GM21737 (cell line): ENCODE measurements around the gene BBX.
"Not testable (repeated sequence)": the region's sequence is repeated elsewhere in the genome, so short reads cannot be mapped to it uniquely, and the experiment has no call there.

Source experiments
- ATAC-seq: cut with Tn5 transposase; IDR thresholded peaks from one replicate; pipeline ENCODE4 v1.9.1; 2021; ENCODE audit warnings: mild to moderate bottlenecking, moderate library complexity; ENCODE audit not compliant: unreplicated experiment

Gene BBX

DNA sequence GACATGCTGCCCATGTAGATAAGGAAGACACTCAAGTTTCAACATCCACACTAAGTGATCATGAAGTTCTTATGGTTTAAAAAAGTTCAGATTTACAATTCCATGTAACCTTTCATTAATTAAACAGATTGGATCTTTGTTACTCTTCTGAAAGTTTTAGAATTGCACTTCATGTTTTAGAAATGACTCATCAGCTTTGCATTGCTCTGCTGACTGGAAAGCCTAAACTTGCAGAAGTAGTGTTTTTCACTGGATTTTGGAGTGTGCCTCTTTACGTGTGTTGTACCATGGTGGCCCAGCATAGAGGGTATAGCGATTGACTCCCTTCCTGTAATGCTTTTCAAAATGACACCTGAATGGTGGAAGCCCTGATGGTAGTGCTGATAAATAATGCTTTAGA is 157.9 kb downstream of the BBX start:
- ATAC-seq, result no peak

- ATAC-seq, result no peak
Observed at GRCh38 chr3:107681396-107681795, 158.6 kb downstream of the BBX start.

DNA sequence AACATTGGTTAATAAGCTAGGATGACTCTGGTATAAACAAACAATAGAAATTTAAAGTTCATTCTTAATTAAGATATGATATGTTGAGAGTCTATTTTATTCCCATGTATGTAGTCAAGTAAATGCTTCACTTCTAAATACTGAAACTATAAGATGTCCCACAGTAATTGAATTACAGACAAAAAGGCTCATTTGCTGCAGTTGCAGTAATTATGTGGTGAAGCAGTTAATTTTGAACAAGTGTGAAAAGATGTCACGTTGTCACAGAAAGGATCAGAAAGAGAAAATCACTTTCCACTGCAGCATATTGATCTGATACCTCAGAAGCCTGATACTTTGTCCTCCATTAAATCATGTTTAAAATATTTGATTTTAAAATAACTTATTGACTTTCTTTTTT is 159.8 kb downstream of the BBX start:
- ATAC-seq, result no peak

DNA sequence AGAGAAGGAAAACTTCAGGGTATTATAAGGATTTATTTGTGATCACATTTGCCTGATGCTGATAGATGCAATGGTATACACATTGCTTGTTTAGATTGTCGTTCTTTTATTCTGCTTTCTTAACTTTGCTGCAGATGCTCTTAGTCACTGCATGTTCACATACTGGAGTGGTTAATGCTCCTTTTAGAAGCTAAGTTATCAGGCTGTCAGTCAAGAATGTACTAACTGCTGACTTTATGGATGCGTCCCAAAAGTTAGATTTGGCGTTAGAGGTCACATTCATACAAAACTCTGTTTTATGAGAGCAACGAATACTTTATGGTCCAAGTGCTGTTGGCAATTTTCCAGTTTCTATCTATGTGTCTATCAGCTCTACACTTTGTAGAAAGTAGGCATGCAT is 160.7 kb downstream of the BBX start:
- no peak for ATAC-seq

DNA sequence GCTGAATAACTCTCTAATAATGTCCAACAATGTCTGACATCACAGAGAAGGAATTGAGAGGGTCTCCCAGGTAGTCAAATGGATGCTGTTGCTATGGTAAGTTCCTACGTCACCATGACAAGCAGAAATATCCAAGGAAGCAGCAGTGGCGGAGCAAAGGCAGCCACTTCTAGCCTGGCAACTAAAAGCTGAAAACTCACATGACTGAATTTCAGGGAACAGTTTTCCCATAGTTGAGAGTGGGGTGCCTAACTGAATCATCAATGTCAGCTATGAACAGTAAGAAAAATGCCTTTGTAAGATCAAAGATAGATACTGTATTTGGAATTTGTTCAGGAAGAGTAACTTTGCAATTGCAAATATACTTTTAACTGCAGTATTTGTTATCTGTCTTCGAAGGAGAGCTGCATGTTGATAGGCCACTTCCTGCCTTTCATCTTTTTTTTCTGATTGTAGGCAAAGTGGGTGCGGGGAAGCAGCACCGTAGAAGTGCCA is 161.7 kb downstream of the BBX start:
- no peak for ATAC-seq

GRCh38 chr3:107685383-107685782 is 162.6 kb downstream of the BBX start:
- ATAC-seq, result no peak

GRCh38 chr3:107687056-107687581 is 164.4 kb downstream of the BBX start:
- ATAC-seq, result no peak

DNA sequence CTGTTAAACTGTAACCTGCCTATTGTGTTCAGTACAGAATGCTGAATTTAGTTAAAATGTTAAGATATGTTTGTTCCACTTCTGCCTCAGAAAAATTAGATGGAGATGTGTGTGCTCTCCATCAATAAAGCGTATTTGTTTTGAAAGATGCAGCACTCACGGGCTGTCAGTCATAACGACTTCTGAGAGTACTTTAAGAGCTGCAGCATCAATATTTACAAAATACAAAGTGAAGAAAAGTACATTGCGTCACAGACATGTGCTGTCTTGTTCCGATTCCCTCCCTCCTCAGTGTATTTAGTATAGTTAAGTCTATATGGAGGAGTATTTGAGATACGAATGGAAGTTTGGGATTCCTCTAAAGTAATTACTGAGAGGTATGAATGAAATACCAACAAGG is 166.6 kb downstream of the BBX start:
- ATAC-seq, result no peak

DNA sequence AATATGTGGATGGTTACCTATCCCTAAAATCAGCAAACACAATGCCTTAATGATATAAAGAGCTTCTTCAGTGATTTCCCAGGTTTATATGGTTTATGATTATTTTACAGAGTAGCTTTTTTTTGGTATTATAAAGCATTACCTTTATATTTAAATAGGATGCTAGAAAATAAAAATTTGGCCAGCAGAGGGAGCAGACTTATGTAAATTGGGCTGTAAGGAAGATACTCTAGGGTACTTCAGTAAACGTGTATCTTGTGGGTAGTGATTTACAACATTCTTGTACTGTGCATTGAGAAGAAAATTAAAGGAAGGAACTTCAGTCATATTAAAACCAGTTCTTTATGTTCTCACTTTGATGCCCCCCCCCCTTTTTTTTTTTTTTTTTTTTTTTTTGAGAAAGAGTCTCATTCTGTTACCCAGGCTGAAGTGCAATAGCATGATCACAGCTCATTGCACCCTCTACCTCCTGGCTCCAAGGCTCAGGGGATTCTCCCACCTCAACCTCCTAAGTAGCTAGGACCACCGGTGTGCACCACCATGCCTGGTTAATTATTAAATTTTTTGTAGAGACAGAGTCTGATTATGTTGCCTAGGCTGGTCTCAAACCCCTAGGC is 167.9 kb downstream of the BBX start:
- ATAC-seq, result no peak

DNA sequence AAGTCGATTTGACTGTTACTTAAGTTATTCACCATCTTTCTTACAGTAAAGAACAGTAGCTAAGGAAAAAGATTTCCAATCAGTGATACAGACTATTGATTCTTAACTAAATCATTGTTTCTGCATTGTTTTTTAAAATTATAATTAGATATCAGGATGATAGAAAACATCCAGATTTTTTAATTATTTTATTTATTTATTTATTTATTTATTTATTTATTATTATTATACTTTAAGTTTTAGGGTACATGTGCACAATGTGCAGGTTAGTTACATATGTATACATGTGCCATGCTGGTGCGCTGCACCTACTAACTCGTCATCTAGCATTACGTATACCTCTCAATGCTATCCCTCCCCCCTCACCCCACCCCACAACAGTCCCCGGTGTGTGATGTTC is 169.2 kb downstream of the BBX start:
- ATAC-seq, result not testable (repeated sequence)

DNA sequence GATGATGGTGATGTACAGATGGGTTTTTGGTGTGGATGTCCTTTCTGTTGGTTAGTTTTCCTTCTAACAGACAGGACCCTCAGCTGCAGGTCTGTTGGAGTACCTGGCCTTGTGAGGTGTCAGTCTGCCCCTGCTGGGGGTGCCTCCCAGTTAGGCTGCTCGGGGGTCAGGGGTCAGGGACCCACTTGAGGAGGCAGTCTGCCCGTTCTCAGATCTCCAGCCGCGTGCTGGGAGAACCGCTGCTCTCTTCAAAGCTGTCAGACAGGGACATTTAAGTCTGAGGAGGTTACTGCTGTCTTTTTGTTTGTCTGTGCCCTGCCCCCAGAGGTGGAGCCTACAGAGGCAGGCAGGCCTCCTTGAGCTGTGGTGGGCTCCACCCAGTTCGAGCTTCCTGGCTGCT is 174.6 kb downstream of the BBX start:
- ATAC-seq, result not testable (repeated sequence)

- ATAC-seq, result not testable (repeated sequence)
Observed at GRCh38 chr3:107697855-107698254, 175.1 kb downstream of the BBX start.

GRCh38 chr3:107699682-107700081 is 176.9 kb downstream of the BBX start:
- no peak for ATAC-seq

DNA sequence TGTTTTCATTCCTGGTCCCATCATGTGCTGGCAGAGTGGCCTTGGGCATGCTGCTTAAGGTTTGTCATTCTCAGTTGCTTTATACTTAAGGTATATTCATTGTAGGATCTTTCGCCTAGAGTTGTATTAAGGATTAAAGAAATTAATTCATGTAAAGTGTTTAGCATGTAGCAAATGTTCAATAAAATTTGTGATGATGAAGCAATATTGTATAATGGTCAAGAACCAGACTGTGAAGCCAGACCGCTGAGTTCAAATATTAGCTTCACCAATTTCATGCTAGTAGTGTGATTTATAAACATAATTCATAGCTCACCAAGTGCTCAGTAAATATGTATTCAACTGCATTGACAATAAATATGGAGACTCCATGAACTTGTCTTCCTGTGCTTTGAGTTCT is 178.5 kb downstream of the BBX start:
- no peak for ATAC-seq

DNA sequence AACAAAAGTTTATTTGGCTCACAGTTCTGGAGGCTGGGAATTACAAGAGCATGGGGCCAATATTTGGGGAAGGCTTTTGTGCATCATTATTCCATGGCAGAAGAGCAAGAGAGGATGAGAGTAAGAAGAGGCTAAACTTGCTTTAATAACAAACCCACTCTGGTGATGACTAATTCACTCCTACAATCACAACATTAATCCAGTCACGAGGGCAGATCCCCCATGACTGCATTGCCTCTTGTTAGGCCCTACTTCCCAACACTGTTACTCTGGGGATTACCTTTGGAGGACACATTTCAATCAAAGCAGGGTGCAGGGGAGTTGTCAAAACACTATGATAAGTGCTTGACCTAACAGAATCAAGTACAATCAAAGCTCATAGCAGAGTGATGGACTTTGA is 181.7 kb downstream of the BBX start:
- ATAC-seq, result no peak

- ATAC-seq, result no peak
Observed at GRCh38 chr3:107705046-107705445, 182.3 kb downstream of the BBX start.

- ATAC-seq, result no peak
Observed at GRCh38 chr3:107710851-107711250, 188.1 kb downstream of the BBX start.

DNA sequence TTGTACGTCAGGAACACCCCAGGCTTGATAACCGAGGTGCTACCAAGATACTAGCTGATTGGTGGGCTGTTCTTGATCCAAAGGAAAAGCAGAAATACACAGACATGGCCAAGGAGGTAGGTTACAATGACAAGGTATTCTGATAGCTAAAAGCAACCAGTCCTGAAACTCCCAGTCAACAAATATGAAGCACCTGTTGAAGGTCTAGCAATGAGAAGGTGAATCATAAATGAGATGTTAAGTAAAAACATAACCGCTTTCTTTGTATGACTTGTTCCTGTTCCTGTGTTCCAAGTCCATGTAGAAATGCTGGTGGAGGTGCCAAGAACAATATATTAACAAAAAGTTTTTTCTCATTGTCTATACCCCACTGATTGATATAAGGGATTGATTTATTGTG is 194.0 kb downstream of the BBX start:
- no peak for ATAC-seq

- no peak for ATAC-seq
Observed at GRCh38 chr3:107718547-107718946, 195.8 kb downstream of the BBX start.

DNA sequence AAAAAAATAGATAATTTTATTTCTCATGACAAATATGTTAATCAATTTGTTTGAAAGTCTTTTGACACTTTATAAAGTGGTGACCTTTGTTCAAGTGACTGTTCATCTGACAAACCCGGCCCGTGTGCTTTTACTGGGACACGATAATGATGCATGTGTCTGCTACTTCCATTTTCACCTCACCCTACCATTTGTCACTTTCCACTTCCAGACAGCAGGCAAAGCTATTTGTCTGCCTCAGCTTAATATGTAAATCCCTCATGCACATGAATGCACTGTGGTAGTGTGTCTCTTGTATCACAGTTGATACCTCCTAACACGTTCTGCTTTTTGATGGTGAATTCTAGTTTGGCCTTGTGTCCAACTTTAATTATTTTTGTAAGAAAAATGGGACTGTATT is 204.3 kb downstream of the BBX start:
- ATAC-seq, result no peak

DNA sequence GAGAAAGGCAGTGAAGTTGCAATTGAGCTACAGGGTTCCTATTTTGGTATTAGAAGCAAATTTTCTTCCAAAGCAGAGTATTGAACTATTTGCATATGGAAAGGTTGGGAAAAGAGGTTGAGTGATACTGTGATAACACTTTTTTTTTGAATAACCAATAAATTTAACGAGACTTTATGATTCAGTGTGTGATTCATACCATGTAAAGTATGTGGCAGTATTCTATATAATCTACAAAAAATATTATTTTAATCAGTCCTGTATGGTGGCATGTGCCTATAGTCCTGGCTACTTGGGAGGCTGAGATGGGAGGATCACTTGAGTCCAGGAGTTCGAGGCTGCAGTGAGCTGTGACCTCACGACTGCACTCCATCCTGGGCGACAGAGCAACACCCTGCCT is 206.9 kb downstream of the BBX start:
- no peak for ATAC-seq

GRCh38 chr3:107734317-107734716 is 211.6 kb downstream of the BBX start:
- no peak for ATAC-seq

GRCh38 chr3:107737914-107738313 is 215.2 kb downstream of the BBX start:
- no peak for ATAC-seq
